RWPE2 (cell line): Measurements from ENCODE around the gene MRC2.
A peak's percentile ranks its signal among the peaks of the same experiment; 100 is the strongest.

ENCODE experiments used
- ATAC-seq: fragments of 200-7000 bp; cut with Tn5 transposase; 3 replicates; pipeline ENCODE4 v1.9.1; 2021; ENCODE audit warnings: low read depth
- DNase-seq: peaks from one replicate; pipeline ENCODE4 v3.0.0-alpha.2; 2020; ENCODE audit warnings: low spot score
- H3K27ac ChIP-seq: fragments of 450-650 bp; 2 replicates; pipeline ENCODE4 v1.5.1; 2017; ENCODE audit warnings: mild to moderate bottlenecking; ENCODE audit not compliant: poor library complexity, severe bottlenecking
- H3K27me3 ChIP-seq: fragments of 250-450 bp; sonication (Bioruptor Pico); 2 replicates; pipeline ENCODE4 v1.5.1; 2021; ENCODE audit warnings: mild to moderate bottlenecking, moderate library complexity; ENCODE audit not compliant: insufficient read depth, poor library complexity, severe bottlenecking
- H3K36me3 ChIP-seq: fragments of 250-450 bp; sonication (Bioruptor Pico); 2 replicates; pipeline ENCODE4 v1.5.1; 2020; ENCODE audit warnings: low read depth, mild to moderate bottlenecking, moderate library complexity
- H3K4me1 ChIP-seq: fragments of 250-450 bp; sonication (Bioruptor Pico); 2 replicates; pipeline ENCODE4 v1.5.1; 2021; ENCODE audit warnings: mild to moderate bottlenecking, moderate library complexity; ENCODE audit not compliant: insufficient read depth, poor library complexity, severe bottlenecking
- H3K4me3 ChIP-seq: fragments of 250-450 bp; sonication (Bioruptor Pico); 2 replicates; pipeline ENCODE4 v1.5.1; 2021; ENCODE audit warnings: mild to moderate bottlenecking, moderate library complexity; ENCODE audit not compliant: severe bottlenecking
- H3K9me3 ChIP-seq: fragments of 250-450 bp; sonication (Bioruptor Pico); 2 replicates; pipeline ENCODE4 v1.5.1; 2021; ENCODE audit warnings: mild to moderate bottlenecking, moderate library complexity; ENCODE audit not compliant: severe bottlenecking
- CTCF ChIP-seq: fragments of 450-650 bp; IDR thresholded peaks from one replicate; pipeline ENCODE4 v1.5.1; 2017; ENCODE audit warnings: mild to moderate bottlenecking, moderate library complexity; ENCODE audit not compliant: poor library complexity, severe bottlenecking

MRC2 gene

GRCh38 chr17:62704381-62704971 lies 77.0 kb downstream of the MRC2 start:
- Histone ChIP-seq H3K36me3 (no peaks in the 10 kb centered on the region), H3K9me3 (no peaks in the 10 kb centered on the region), H3K4me1 (peaks cover 23% of the 10 kb centered on the region), H3K4me3 (peak overlapping the region; percentile 73), H3K27me3 (no peaks in the 10 kb centered on the region), H3K27ac (peak overlapping the region; percentile 82)
- peak; percentile 88 for DNase-seq
- no peak for TF ChIP-seq CTCF
- peak; percentile 56 for ATAC-seq

DNA sequence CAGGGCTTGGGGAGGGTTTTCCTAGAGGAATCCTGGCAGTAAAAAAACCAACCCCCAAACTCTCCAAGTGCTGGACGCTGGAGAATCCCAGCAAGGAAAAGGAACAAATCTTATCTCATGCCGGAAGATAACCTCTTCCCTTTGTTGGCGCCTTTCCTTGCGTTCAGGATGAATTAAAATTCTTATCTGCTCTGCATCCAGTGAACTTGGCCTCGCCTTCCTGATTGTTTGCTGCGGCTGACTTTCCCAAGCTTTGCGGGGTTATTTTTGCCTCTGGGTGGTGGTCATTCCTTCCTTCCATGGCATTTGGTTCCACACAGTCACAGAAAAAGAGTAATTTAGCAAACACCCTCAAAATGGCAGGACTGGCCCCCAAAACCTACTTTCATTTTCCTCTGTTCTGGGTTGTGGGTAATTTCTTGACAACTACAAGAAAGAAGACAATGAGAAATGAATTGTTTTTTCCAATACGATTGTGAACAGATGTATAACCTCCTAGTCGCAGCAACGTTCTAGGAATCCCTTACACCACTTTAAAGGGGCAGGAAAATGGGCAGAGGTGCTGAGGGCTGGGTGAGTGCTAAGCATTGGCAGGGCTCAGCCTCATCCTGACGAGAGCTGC lies 77.8 kb downstream of the MRC2 start:
- Histone ChIP-seq H3K27ac (peak overlapping the region; percentile 82), H3K36me3 (no peaks in the 10 kb centered on the region), H3K4me1 (peaks cover 23% of the 10 kb centered on the region), H3K9me3 (no peaks in the 10 kb centered on the region), H3K27me3 (no peaks in the 10 kb centered on the region), H3K4me3 (no peak overlapping the region)
- TF ChIP-seq CTCF: no peak
- ATAC-seq: no peak
- DNase-seq: peak; percentile 29

DNA sequence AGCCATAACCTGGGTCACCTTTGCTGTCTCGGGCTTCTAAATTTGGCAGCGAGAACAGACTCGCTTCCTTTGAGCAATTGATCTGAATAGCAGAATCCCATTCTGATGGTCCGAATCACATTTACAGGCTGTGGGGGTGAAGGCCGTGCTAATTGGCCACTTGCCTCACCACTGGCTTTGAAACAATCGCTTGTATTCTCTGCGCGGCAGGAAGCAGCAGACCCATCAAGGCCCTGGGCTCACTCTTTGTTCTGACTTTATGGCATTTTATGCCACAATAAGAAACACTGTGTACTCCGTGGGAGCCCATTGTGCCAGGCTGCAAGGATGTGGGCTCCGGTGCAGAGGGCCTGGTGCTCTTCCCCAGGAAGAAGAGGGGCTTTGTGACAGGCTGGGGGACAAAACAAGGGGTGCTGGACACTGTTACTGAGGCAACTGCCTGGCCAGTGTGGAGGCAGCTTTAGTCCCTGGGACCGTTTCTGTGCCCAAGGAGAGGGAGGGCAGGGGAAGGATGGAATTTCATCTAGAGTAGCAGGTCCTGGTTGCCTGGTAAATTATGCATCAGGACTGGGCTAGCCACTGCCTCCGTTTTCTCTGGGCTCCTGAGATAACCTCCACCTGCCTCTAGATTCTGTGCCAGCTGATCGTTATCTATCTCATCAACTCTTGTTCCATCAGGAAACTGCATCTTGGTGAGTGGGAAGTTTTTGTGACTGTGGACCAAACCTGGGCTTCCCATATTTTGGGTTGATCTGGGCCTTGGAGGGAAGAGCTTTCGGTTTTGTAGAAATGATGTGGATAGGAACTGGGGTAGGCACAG lies 78.5 kb downstream of the MRC2 start:
- DNase-seq (peak; percentile 16), ATAC-seq (no peak)
- Histone ChIP-seq H3K27ac (peak overlapping the region; percentile 82), H3K4me1 (peaks cover 23% of the 10 kb centered on the region), H3K36me3 (no peaks in the 10 kb centered on the region), H3K4me3 (no peak overlapping the region), H3K9me3 (no peaks in the 10 kb centered on the region), H3K27me3 (no peaks in the 10 kb centered on the region)
- TF ChIP-seq CTCF: no peak

- Histone ChIP-seq H3K27me3 (no peaks in the 10 kb centered on the region), H3K27ac (no peak overlapping the region), H3K36me3 (no peaks in the 10 kb centered on the region), H3K4me3 (no peak overlapping the region), H3K4me1 (peaks cover 23% of the 10 kb centered on the region), H3K9me3 (no peaks in the 10 kb centered on the region)
- ATAC-seq: no peak
- DNase-seq: peak; percentile 55
- TF ChIP-seq CTCF: no peak
Observed at GRCh38 chr17:62706598-62707424, 79.3 kb downstream of the MRC2 start.
